Caco-2 (cell line): ENCODE measurements around the gene PAM16. TPM values are rescaled to one million over a fixed set of nuclear protein-coding genes. Genes with fewer than 3 reads are reported as not detected.

Experiments
- BruUV-seq: library from RNA; stranded (reverse); fragments of 400-500 nt; replicated peaks from 2 replicates; lab custom pipeline; 2021; lab: Mats Ljungman, UMichigan
- CTCF ChIA-PET: fragments of 300-600 bp; sonication (Branson Sonifier 250); formaldehyde crosslinking; loops from one replicate; lab custom pipeline; 2022; ENCODE audit warnings: antibody characterized with exemption; lab: Charles Lee
- POLR2A ChIA-PET: fragments of 300-600 bp; sonication (Branson Sonifier 250); formaldehyde crosslinking; loops from one replicate; lab custom pipeline; 2022; ENCODE audit warnings: antibody characterized with exemption; lab: Charles Lee
- DNase-seq, 2 experiments: peaks; one replicate each; pipeline versions ENCODE4 v3.0.0 to v3.0.0-alpha.2; 2020 to 2022
- H3K27me3 ChIP-seq: replicated peaks from 2 replicates; pipeline ENCODE4 v1.6.0; 2011; ENCODE audit warnings: low read length; ENCODE audit not compliant: control insufficient read depth, insufficient read depth
- H3K36me3 ChIP-seq: 2 replicates; pipeline ENCODE4 v1.5.1; 2011; ENCODE audit warnings: low read length; ENCODE audit not compliant: control insufficient read depth, insufficient read depth
- H3K4me1 ChIP-seq: fragments of 250-450 bp; sonication (Bioruptor Pico); 2 replicates; pipeline ENCODE4 v1.5.1; 2020; ENCODE audit warnings: mild to moderate bottlenecking
- H3K4me3 ChIP-seq: 2 replicates; pipeline ENCODE4 v1.5.1; 2011; ENCODE audit warnings: low read depth, mild to moderate bottlenecking, control low read depth, low read length
- H3K9me3 ChIP-seq: fragments of 250-450 bp; sonication (Bioruptor Pico); 2 replicates; pipeline ENCODE4 v1.5.1; 2020; ENCODE audit warnings: mild to moderate bottlenecking, moderate library complexity
- H3K27ac Mint-ChIP-seq: one replicate; pipeline ENCODE4 v1.8.0; 2022; ENCODE audit warnings: mixed read lengths; ENCODE audit not compliant: unreplicated experiment
- H3K27me3 Mint-ChIP-seq: one replicate; pipeline ENCODE4 v1.8.0; 2022; ENCODE audit warnings: mixed read lengths; ENCODE audit not compliant: insufficient read depth, unreplicated experiment
- H3K36me3 Mint-ChIP-seq: one replicate; pipeline ENCODE4 v1.8.0; 2022; ENCODE audit warnings: mild to moderate bottlenecking, mixed read lengths; ENCODE audit not compliant: insufficient read depth, unreplicated experiment
- H3K4me1 Mint-ChIP-seq: one replicate; pipeline ENCODE4 v1.8.0; 2022; ENCODE audit warnings: low read depth, mixed read lengths; ENCODE audit not compliant: unreplicated experiment
- H3K4me3 Mint-ChIP-seq: one replicate; pipeline ENCODE4 v1.8.0; 2022; ENCODE audit warnings: mild to moderate bottlenecking, moderate library complexity, mixed read lengths; ENCODE audit not compliant: unreplicated experiment
- H3K9me3 Mint-ChIP-seq: one replicate; pipeline ENCODE4 v1.8.0; 2022; ENCODE audit warnings: mixed read lengths; ENCODE audit not compliant: unreplicated experiment
- intact Hi-C: fragments of 100-400 bp; cut with micrococcal nuclease; formaldehyde crosslinking; loops from one replicate; pipeline ENCODE4 v1.10.0; 2022; ENCODE audit not compliant: unreplicated experiment
- total RNA-seq: library from RNA; stranded (reverse); gene quantifications from 2 replicates; pipeline ENCODE4 v1.2.3, GENCODE V29; 2022
- TF ChIP-seq, protein P1 (sequence below), 2 experiments: fragments of 200-600 bp in 1 of 2; IDR thresholded peaks; 1 replicate in 1 of 2; 2 replicates in 1 of 2; pipeline versions ENCODE4 v1.5.1 to v1.8.0; 2011 to 2022; ENCODE audit warnings: antibody characterized with exemption in 1 of 2, control low read depth in 1 of 2, inconsistent platforms in 1 of 2, low read depth in 1 of 2, low read length in 1 of 2, mild to moderate bottlenecking in 1 of 2, moderate library complexity in 1 of 2; ENCODE audit not compliant: insufficient read depth in 1 of 2, severe bottlenecking in 1 of 2, unreplicated experiment in 1 of 2

The PAM16 gene
- total RNA-seq, 1 experiment from 2014 or later: 74.1 TPM

DNA sequence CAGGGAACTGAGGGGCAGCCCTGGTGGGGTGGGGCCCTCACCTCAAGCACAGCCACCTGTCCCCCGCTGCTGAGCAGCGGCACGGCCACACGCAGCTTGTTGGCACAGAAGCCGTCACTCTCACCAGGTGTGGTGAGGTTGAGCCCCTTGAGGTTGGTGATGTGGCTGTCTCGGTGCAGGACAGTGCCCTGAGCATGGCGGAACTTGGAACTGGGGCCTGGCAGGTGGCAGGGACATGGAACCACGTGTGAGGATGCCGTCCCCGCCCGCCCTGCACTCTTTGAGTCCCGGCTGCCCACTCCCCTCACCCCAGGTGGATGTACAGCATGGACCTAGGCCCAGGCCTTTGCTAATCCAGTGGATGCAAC lies 10.8 kb upstream of the PAM16 start:
- no peak overlapping the region for H3K4me3 ChIP-seq
- no peaks in the 10 kb centered on the region for H3K4me1 ChIP-seq
- intact Hi-C loops: no loop called here
- Mint-ChIP-seq H3K9me3 (no peaks in the 10 kb centered on the region), H3K4me3 (no peak overlapping the region), H3K36me3 (no peaks in the 10 kb centered on the region), H3K4me1 (no peaks in the 10 kb centered on the region), H3K27ac (no peak overlapping the region), H3K27me3 (no peaks in the 10 kb centered on the region)
- no TSS peak for BruUV-seq
- ChIA-PET POLR2A (no interaction called here), CTCF (no interaction called here)
- TF ChIP-seq, protein P1, sequence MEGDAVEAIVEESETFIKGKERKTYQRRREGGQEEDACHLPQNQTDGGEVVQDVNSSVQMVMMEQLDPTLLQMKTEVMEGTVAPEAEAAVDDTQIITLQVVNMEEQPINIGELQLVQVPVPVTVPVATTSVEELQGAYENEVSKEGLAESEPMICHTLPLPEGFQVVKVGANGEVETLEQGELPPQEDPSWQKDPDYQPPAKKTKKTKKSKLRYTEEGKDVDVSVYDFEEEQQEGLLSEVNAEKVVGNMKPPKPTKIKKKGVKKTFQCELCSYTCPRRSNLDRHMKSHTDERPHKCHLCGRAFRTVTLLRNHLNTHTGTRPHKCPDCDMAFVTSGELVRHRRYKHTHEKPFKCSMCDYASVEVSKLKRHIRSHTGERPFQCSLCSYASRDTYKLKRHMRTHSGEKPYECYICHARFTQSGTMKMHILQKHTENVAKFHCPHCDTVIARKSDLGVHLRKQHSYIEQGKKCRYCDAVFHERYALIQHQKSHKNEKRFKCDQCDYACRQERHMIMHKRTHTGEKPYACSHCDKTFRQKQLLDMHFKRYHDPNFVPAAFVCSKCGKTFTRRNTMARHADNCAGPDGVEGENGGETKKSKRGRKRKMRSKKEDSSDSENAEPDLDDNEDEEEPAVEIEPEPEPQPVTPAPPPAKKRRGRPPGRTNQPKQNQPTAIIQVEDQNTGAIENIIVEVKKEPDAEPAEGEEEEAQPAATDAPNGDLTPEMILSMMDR (IDR thresholded peaks at IDR 0.05; ENCODE audit: insufficient read depth in 1 of 2, low read depth in 1 of 2, low read length in 1 of 2, severe bottlenecking in 1 of 2, unreplicated experiment in 1 of 2): no peak
- no peak for DNase-seq
- no peaks in the 10 kb centered on the region for H3K36me3 ChIP-seq
- H3K27me3 ChIP-seq: no peaks in the 10 kb centered on the region
- H3K9me3 ChIP-seq: no peaks in the 10 kb centered on the region

DNA sequence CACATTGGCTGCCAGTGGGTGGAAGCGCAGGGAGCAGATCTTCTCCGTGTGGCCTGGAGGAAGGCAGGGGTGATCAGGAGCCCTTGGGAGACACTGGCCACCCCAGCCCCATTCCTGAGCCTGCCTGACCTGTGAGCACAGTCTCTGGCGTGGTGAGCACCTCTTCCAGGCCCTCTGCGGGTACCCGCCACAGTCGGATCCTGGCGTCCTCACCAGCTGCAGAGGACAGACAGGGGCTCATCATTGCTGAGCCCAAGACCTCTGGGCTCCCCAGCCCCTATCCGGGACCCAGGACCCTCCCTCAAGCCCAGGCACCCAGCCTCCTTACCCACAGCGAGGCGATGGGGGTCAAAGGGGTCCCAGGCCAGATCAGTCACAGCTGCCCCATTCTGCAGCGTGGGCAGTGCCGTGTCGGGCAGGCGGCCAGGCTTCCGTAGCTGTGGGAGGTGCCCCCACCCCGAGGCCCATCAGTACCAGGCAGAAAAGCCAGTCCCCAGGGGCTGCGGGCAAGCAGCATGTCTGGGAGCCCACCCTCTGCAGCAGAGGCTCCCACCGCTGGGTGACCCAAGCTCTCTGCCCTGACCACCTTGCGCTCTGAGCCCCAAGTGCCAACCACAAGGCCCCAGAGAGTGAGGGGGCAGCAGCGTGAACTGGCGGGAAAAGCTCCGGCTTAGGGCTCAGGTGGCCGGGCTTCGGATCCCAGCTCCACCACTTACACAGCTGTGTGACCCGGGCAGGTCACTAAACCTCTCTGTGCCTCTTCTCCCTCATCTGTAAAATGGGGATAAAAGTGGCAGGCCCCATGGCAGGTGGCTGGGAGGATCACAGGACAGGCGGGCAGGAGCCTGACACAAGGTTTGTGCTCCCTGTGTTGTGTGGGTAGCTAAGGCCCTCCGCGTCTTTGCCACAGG lies 10.2 kb upstream of the PAM16 start:
- Mint-ChIP-seq H3K4me3 (no peak overlapping the region), H3K4me1 (no peaks in the 10 kb centered on the region), H3K36me3 (no peaks in the 10 kb centered on the region), H3K27ac (no peak overlapping the region), H3K27me3 (no peaks in the 10 kb centered on the region), H3K9me3 (no peaks in the 10 kb centered on the region)
- no peaks in the 10 kb centered on the region for H3K9me3 ChIP-seq
- TF ChIP-seq, protein P1 (IDR thresholded peaks at IDR 0.05; ENCODE audit: insufficient read depth in 1 of 2, low read depth in 1 of 2, low read length in 1 of 2, severe bottlenecking in 1 of 2, unreplicated experiment in 1 of 2): no peak
- no peaks in the 10 kb centered on the region for H3K4me1 ChIP-seq
- no peaks in the 10 kb centered on the region for H3K27me3 ChIP-seq
- no peaks in the 10 kb centered on the region for H3K36me3 ChIP-seq
- intact Hi-C loops: no loop called here
- CTCF ChIA-PET: interaction anchor here (0.6 kb wide), 1 partner anchor 21 kb away, joined by 3 read pairs; no protein-coding TSS in a partner anchor
- POLR2A ChIA-PET: no interaction called here
- no TSS peak for BruUV-seq
- no peak for DNase-seq
- H3K4me3 ChIP-seq: no peak overlapping the region

DNA sequence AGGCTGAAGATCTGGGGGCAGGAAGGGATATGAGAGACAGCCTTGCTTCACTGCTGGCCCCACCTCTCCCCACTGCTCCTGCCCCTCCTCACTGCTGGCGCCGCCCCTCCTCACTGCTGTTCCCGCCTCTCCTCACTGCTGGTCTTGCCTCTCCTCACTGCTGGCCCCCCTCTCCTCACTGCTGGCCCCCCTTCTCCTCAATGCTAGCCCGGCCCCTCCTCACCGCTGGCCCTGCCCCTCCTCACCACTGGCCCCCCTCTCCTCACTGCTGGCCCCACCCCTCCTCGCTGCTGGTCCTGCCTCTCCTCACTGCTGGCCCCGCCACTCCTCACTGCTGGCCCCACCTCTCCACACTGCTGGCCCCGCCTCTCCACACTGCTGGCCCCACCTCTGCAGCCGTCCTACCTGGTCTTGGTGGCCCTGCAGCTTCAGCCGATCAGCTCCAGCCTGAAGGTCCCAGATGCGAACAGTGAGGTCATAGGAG lies 9.5 kb upstream of the PAM16 start:
- TF ChIP-seq, protein P1 (IDR thresholded peaks at IDR 0.05; ENCODE audit: insufficient read depth in 1 of 2, low read depth in 1 of 2, low read length in 1 of 2, severe bottlenecking in 1 of 2, unreplicated experiment in 1 of 2): no peak
- POLR2A ChIA-PET: no interaction called here
- H3K36me3 Mint-ChIP-seq: no peaks in the 10 kb centered on the region

More for the DNA sequence above, 9.5 kb upstream of the PAM16 start:
- H3K4me3 ChIP-seq: no peak overlapping the region
- CTCF ChIA-PET: interaction anchor here (2.9 kb wide), 1 partner anchor 42 kb away, joined by 29 read pairs; no protein-coding TSS in a partner anchor
- H3K27me3 ChIP-seq: no peaks in the 10 kb centered on the region
- intact Hi-C loops: no loop called here
- H3K4me1 Mint-ChIP-seq: no peaks in the 10 kb centered on the region
- no peak overlapping the region for H3K27ac Mint-ChIP-seq
- H3K27me3 Mint-ChIP-seq: no peaks in the 10 kb centered on the region
- H3K4me3 Mint-ChIP-seq: no peak overlapping the region
- BruUV-seq: no TSS peak
- no peaks in the 10 kb centered on the region for H3K36me3 ChIP-seq
- H3K9me3 Mint-ChIP-seq: no peaks in the 10 kb centered on the region
- H3K4me1 ChIP-seq: no peaks in the 10 kb centered on the region
- H3K9me3 ChIP-seq: no peaks in the 10 kb centered on the region
- DNase-seq: peak; percentile 38 to 62
